Stomach (tissue), 9 donors: ENCODE data around the gene KIFC3. TPM values are rescaled to one million over a fixed set of nuclear protein-coding genes. Genes with fewer than 3 reads are reported as not detected.

Source experiments
- DNase-seq, 2 donors: peaks; one replicate each; pipeline versions ENCODE4 v3.0.0 to v3.0.0-alpha.2; 2013 to 2019
- H3K27ac ChIP-seq, 5 donors: fragments of 200-600 bp in 4 of 5; sonication (generic) in 4 of 5; one replicate each; pipeline ENCODE4 v1.5.1; 2013 to 2019; ENCODE audit warnings: mild to moderate bottlenecking in 1 of 5, moderate library complexity in 1 of 5
- H3K27me3 ChIP-seq, 3 donors: fragments of 200-600 bp; sonication (generic); one replicate each; pipeline ENCODE4 v1.5.1; 2017 to 2019; ENCODE audit warnings: mixed run types in 1 of 3
- H3K36me3 ChIP-seq, 4 donors: fragments of 200-600 bp; sonication (generic); 1 replicate in 3 of 4; 2 replicates in 1 of 4; pipeline ENCODE4 v1.5.1; 2016 to 2019
- H3K4me1 ChIP-seq, 4 donors: fragments of 200-600 bp; sonication (generic); one replicate each; pipeline ENCODE4 v1.5.1; 2016 to 2019
- H3K4me3 ChIP-seq, 4 donors: fragments of 200-600 bp; sonication (generic) in 3 of 4; one replicate each; pipeline ENCODE4 v1.5.1; 2016 to 2019; ENCODE audit warnings: mild to moderate bottlenecking in 1 of 4
- H3K9me3 ChIP-seq, 4 donors: fragments of 200-600 bp; sonication (generic); one replicate each; pipeline ENCODE4 v1.5.1; 2016 to 2019
- EP300 ChIP-seq: sonication (generic); formaldehyde crosslinking; IDR thresholded peaks from one replicate; pipeline ENCODE4 v1.6.1; 2017; ENCODE audit warnings: antibody characterized with exemption
- POLR2A ChIP-seq, 4 donors: fragments of 450-650 bp; IDR thresholded peaks; one replicate each; pipeline ENCODE4 v1.6.1; 2016; ENCODE audit warnings: antibody characterized with exemption in 4 of 4, control low read depth in 2 of 4, mild to moderate bottlenecking in 1 of 4, moderate library complexity in 1 of 4
- POLR2AphosphoS5 ChIP-seq, 3 donors: sonication (generic); formaldehyde crosslinking; IDR thresholded peaks; one replicate each; pipeline ENCODE4 v1.6.1; 2016; ENCODE audit warnings: antibody characterized with exemption in 3 of 3
- WGBS, 5 donors: extraction: QIAGEN DNeasy Blood & Tissue Kit in 3 of 5; methylation state at CpG; one replicate each; pipeline versions ENCODE4 v1.1.5 to v1.1.7; 2013 to 2018; 5-methylcytosine and 5-hydroxymethylcytosine counted together
- intact Hi-C: fragments of 100-400 bp; cut with DNase I; formaldehyde crosslinking; loops from one replicate; pipeline ENCODE4 v1.15.1; 2023; ENCODE audit warnings: low total_unique reads
- polyA plus RNA-seq, 3 donors: library from polyadenylated mRNA; stranded (reverse); fragments of 200-250 nt; gene quantifications; one replicate each; pipeline ENCODE4 v1.2.3, GENCODE V29; 2013
- total RNA-seq, 5 donors: library from RNA; depleted of rRNA; stranded (reverse); fragments of >200 nt; gene quantifications; one replicate each; pipeline versions ENCODE4 v1.1.0 to v1.2.3, GENCODE V29; 2014 to 2016
- TF ChIP-seq, protein P1 (sequence below), 7 experiments: fragments of 450-650 bp in 4 of 7; fragments of 200-600 bp in 3 of 7; sonication (generic) in 3 of 7; IDR thresholded peaks; one replicate each; pipeline ENCODE4 v1.5.1; 2016 to 2019; ENCODE audit warnings: antibody characterized with exemption in 7 of 7, control low read depth in 2 of 7, mild to moderate bottlenecking in 1 of 7
- donor health status: healthy with polysubstance abuse.
- donor health status: Bipolar disorder and iron deficiency.
- donor health status: healthy.

KIFC3 gene
- total and polyA plus RNA-seq, 8 donors: 2.3 to 249 (median 31.1) TPM

DNA sequence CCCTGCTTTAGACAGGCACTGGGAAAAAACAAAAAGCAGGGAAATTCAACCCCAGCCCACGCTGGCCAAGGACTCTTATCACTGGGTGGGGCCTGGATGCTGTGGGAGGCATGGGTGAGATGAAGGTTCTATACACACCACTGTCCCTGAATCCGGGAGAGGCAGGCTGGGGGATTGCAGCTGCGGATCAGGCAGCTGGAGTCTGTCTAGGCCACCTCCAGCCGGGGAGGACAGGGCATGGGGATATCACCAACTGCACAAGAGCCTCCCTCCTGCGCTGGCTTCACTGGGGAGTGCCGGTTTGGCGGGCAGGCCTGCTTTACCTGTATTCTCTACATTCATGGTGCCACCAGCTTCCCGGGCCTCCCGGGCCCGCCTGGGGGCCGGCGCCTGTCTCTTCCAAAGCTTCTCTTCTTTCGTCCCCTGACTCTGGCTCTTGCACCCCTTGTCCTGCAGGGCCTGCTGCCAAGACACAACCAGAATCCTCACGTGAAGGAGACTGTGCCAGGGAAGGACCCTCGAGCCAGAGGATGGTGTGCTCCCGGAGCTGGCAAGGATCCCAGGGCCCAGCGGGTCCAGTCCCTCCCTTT lies 13.9 kb downstream of the KIFC3 start:
- Histone ChIP-seq H3K27me3 (no peaks in the 10 kb centered on the region), H3K4me1 (peaks cover 8 to 28% (median 22%) of the 10 kb centered on the region in 4 donors), H3K27ac (peak overlapping the region in 1 of 5 donors; percentile 3), H3K36me3 (peaks cover 8 to 97% (median 77%) of the 10 kb centered on the region in 4 donors), H3K9me3 (no peaks in the 10 kb centered on the region), H3K4me3 (no peak overlapping the region)
- intact Hi-C loops: no loop called here
- DNase-seq: no peak
- WGBS, 5 donors: 59 to 72% (median 65%) methylated on average over 13 to 17 of the region's 17 CpGs
- no peak for TF ChIP-seq POLR2A (IDR thresholded peaks at IDR 0.05)
- TF ChIP-seq, protein P1, sequence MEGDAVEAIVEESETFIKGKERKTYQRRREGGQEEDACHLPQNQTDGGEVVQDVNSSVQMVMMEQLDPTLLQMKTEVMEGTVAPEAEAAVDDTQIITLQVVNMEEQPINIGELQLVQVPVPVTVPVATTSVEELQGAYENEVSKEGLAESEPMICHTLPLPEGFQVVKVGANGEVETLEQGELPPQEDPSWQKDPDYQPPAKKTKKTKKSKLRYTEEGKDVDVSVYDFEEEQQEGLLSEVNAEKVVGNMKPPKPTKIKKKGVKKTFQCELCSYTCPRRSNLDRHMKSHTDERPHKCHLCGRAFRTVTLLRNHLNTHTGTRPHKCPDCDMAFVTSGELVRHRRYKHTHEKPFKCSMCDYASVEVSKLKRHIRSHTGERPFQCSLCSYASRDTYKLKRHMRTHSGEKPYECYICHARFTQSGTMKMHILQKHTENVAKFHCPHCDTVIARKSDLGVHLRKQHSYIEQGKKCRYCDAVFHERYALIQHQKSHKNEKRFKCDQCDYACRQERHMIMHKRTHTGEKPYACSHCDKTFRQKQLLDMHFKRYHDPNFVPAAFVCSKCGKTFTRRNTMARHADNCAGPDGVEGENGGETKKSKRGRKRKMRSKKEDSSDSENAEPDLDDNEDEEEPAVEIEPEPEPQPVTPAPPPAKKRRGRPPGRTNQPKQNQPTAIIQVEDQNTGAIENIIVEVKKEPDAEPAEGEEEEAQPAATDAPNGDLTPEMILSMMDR (IDR thresholded peaks at IDR 0.05): no peak
- no peak for TF ChIP-seq POLR2AphosphoS5 (IDR thresholded peaks at IDR 0.05)
- TF ChIP-seq EP300: no peak

DNA sequence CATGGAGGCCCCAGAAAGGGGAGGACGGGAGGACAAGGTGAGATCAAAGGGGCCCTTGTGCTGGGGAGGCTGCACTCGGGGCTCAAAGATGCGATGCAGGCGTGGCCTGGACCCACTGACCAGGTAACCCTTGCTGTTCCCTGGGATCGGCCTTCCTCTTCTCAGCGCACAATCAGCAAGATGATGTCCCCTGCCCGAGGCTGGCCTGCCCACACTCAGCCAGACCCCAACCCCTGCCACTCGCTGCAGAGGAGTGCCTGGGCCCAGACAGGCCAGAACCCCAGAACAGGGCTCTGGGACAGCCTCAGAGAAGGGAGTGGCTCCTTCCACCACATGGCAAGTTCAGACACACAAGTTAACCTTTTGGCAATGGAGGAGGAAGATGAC lies 14.8 kb downstream of the KIFC3 start:
- WGBS, 5 donors: 68 to 95% (median 79%) methylated on average over 5 to 8 of the region's 8 CpGs
- DNase-seq: no peak
- H3K27ac ChIP-seq: peak overlapping the region in 1 of 5 donors; percentile 3

DNA sequence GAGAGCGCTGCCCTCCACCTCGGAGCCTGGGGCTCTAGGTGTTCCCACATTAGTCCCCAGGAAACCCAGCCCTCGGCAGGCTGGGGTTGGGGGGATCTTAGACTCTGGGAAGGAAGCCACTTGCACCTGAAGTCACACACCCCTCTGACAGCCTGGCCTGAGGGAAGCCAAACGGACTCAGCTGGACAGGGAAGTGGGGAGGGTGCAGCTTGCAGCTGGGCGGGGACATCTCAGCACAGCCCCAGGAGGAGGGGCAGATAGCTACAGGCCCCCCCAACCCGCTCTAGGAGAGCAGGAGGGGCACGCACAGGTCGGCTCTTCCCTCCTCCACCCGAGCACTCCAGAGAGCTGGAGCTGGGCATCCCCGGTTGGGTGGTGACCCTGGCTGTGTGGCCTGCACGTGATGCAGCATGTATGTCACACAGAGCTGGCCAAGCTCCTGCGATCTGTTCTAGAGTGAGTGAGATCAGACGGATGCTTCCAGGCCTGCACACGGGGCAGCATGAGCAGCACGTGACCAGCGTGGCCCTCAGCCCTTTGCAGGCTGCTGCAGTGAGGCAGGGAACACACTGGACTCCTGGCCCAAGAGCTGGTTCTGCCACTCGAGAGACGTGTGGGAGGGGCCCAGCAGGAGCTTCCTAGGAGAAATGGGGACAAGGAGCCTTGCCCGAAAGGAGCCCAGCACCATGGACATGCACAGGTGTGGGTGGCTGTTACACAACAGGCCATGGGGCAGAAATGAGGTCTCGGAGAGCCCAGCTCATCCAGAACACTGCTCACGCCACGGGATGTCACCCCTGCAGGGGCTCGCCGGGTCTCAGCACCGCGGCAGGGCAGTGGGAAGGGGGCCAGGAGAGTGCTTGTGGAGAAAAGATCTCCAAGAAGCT lies 15.4 kb downstream of the KIFC3 start:
- Histone ChIP-seq H3K27ac (peak overlapping the region in 2 of 5 donors; percentile 3 to 29), H3K36me3 (peaks cover 8 to 88% (median 69%) of the 10 kb centered on the region in 4 donors), H3K4me3 (no peak overlapping the region), H3K27me3 (no peaks in the 10 kb centered on the region), H3K9me3 (no peaks in the 10 kb centered on the region), H3K4me1 (peaks cover 8 to 28% (median 21%) of the 10 kb centered on the region in 4 donors)
- TF ChIP-seq, protein P1 (IDR thresholded peaks at IDR 0.05): no peak
- TF ChIP-seq POLR2AphosphoS5 (IDR thresholded peaks at IDR 0.05): no peak
- no peak for TF ChIP-seq EP300
- no peak for TF ChIP-seq POLR2A (IDR thresholded peaks at IDR 0.05)
- peak in 1 of 2 donors; percentile 51 for DNase-seq
- WGBS, 5 donors: 68 to 76% (median 72%) methylated on average over 16 to 26 of the region's 26 CpGs
- intact Hi-C loops: no loop called here

More for the DNA sequence above, 14.8 kb downstream of the KIFC3 start:
- H3K36me3 ChIP-seq: peaks cover 8 to 89% (median 72%) of the 10 kb centered on the region in 4 donors
- TF ChIP-seq EP300 (no peak), POLR2A (IDR thresholded peaks at IDR 0.05) (no peak), POLR2AphosphoS5 (IDR thresholded peaks at IDR 0.05) (no peak)
- TF ChIP-seq, protein P1 (IDR thresholded peaks at IDR 0.05): no peak
- peaks cover 8 to 28% (median 22%) of the 10 kb centered on the region in 4 donors for H3K4me1 ChIP-seq
- no peak overlapping the region for H3K4me3 ChIP-seq
- H3K9me3 ChIP-seq: no peaks in the 10 kb centered on the region
- intact Hi-C loops: no loop called here
- no peaks in the 10 kb centered on the region for H3K27me3 ChIP-seq

DNA sequence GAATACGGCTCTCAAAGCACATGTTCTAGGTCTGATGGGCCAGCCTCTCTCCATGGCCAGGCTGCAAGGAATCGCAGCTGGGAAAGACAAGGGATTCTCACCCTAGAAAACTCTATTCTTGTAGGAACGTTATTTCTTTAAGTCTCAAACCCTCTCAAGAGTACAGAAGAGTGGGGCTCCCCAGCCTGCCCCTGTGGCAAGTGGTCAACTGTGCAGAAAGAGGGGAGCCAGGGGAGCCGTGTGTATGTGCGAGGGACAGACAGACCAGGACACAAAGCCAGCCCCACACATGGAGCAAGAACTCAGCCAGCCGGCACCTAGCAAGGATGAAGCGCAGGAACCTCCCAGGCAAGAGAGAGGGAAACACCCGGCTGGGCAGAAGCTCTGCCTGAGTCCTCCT lies 16.4 kb downstream of the KIFC3 start:
- TF ChIP-seq POLR2AphosphoS5 (IDR thresholded peaks at IDR 0.05): no peak
- TF ChIP-seq EP300: no peak
- no peak for TF ChIP-seq POLR2A (IDR thresholded peaks at IDR 0.05)
- TF ChIP-seq, protein P1 (IDR thresholded peaks at IDR 0.05): no peak
- Histone ChIP-seq H3K9me3 (no peaks in the 10 kb centered on the region), H3K27me3 (no peaks in the 10 kb centered on the region), H3K27ac (peak overlapping the region in 1 of 5 donors; percentile 29), H3K4me1 (peaks cover 8 to 20% (median 16%) of the 10 kb centered on the region in 4 donors), H3K4me3 (no peak overlapping the region), H3K36me3 (peaks cover 8 to 84% (median 65%) of the 10 kb centered on the region in 4 donors)
- intact Hi-C loops: no loop called here
- 86 to 95% (median 94%) methylated on average over 7 to 8 of the region's 8 CpGs for WGBS, 5 donors
- no peak for DNase-seq
